Suprapubic skin (tissue), 4 donors: ENCODE results near the gene RPL31.

Experiments
- CTCF ChIP-seq, 2 donors: fragments of 200-600 bp in 1 of 2; fragments of 450-650 bp in 1 of 2; sonication (generic) in 1 of 2; IDR thresholded peaks; one replicate each; pipeline ENCODE4 v1.5.1; 2016 to 2019; ENCODE audit warnings: antibody characterized with exemption in 2 of 2, mild to moderate bottlenecking in 1 of 2, moderate library complexity in 1 of 2
- POLR2A ChIP-seq, 2 donors: fragments of 450-650 bp; IDR thresholded peaks; one replicate each; pipeline ENCODE4 v1.6.1; 2017; ENCODE audit warnings: antibody characterized with exemption in 2 of 2, mild to moderate bottlenecking in 2 of 2, moderate library complexity in 2 of 2
- POLR2AphosphoS5 ChIP-seq, 3 donors: sonication (generic); formaldehyde crosslinking; IDR thresholded peaks; one replicate each; pipeline ENCODE4 v1.6.1; 2017; ENCODE audit warnings: antibody characterized with exemption in 3 of 3

- no peak for TF ChIP-seq POLR2A (IDR thresholded peaks at IDR 0.05)
- no peak for TF ChIP-seq CTCF (IDR thresholded peaks at IDR 0.05)
- TF ChIP-seq POLR2AphosphoS5 (IDR thresholded peaks at IDR 0.05) = no peak
Observed at GRCh38 chr2:100997509-100998234, 4.4 kb upstream of the RPL31 start.
